IMR-90 (cell line): ENCODE data around the gene DMRTC2. TPM values are rescaled to one million over a fixed set of nuclear protein-coding genes. Genes with fewer than 3 reads are reported as not detected.

ENCODE experiments used
- ATAC-seq: fragments of 200-7000 bp; cut with Tn5 transposase; 2 replicates; pipeline ENCODE4 v1.9.1; 2020; ENCODE audit warnings: low read depth, mild to moderate bottlenecking, moderate library complexity
- BruUV-seq: library from RNA; stranded (reverse); fragments of 400-500 nt; replicated peaks from 2 replicates; lab custom pipeline; 2021; lab: Mats Ljungman, UMichigan
- CTCF ChIA-PET: fragments of 300-600 bp; formaldehyde crosslinking; extraction: SDS; loops from one replicate; lab custom pipeline; 2021; ENCODE audit warnings: antibody characterized with exemption; lab: Yijun Ruan, JAX
- POLR2A ChIA-PET: fragments of 300-600 bp; sonication (Branson Sonifier 250); formaldehyde crosslinking; loops from one replicate; lab custom pipeline; 2022; ENCODE audit warnings: antibody characterized with exemption; ENCODE audit not compliant: unreplicated experiment; lab: Charles Lee
- DNase-seq: peaks from one replicate; pipeline ENCODE4 v3.0.0; 2013
- H2AFZ ChIP-seq: replicated peaks from 2 replicates; pipeline ENCODE3; 2013; ENCODE audit warnings: low read length, mild to moderate bottlenecking; ENCODE audit not compliant: poor library complexity
- H2AK5ac ChIP-seq: 2 replicates; pipeline ENCODE4 v1.6.1; 2013; ENCODE audit warnings: low read depth, low read length, inconsistent platforms
- H2AK9ac ChIP-seq: replicated peaks from 2 replicates; pipeline ENCODE3; 2013; ENCODE audit warnings: mild to moderate bottlenecking, low read depth, low read length, moderate library complexity; ENCODE audit not compliant: poor library complexity
- H2BK120ac ChIP-seq: 2 replicates; pipeline ENCODE4 v1.6.1; 2013; ENCODE audit warnings: low read depth, low read length, inconsistent platforms
- H2BK15ac ChIP-seq: 3 replicates; pipeline ENCODE4 v1.6.1; 2013; ENCODE audit warnings: low read depth, low read length, inconsistent platforms
- H2BK20ac ChIP-seq: 2 replicates; pipeline ENCODE4 v1.6.1; 2013; ENCODE audit warnings: low read depth, mild to moderate bottlenecking, inconsistent platforms, low read length, moderate library complexity
- H2BK5ac ChIP-seq: 2 replicates; pipeline ENCODE4 v1.6.1; 2013; ENCODE audit warnings: mild to moderate bottlenecking, low read depth, low read length, inconsistent platforms; ENCODE audit not compliant: poor library complexity, severe bottlenecking
- H3K14ac ChIP-seq: replicated peaks from 2 replicates; pipeline ENCODE4 v1.6.1; 2013; ENCODE audit warnings: low read depth, low read length, inconsistent platforms
- H3K18ac ChIP-seq: 2 replicates; pipeline ENCODE4 v1.6.1; 2013; ENCODE audit warnings: low read depth, low read length, control low read depth
- H3K23ac ChIP-seq: 2 replicates; pipeline ENCODE4 v1.6.1; 2013; ENCODE audit warnings: low read depth, low read length, inconsistent platforms
- H3K27ac ChIP-seq: 2 replicates; pipeline ENCODE4 v1.5.1; 2013; ENCODE audit warnings: mild to moderate bottlenecking, control low read depth, low read length; ENCODE audit not compliant: insufficient read depth
- H3K27me3 ChIP-seq: 2 replicates; pipeline ENCODE4 v1.6.1; 2013; ENCODE audit warnings: low read length; ENCODE audit not compliant: control insufficient read depth, insufficient read depth
- H3K36me3 ChIP-seq: 2 replicates; pipeline ENCODE4 v1.6.1; 2013; ENCODE audit warnings: low read length, mixed read lengths; ENCODE audit not compliant: control insufficient read depth, insufficient read depth
- H3K4ac ChIP-seq: 2 replicates; pipeline ENCODE4 v1.6.1; 2013; ENCODE audit warnings: low read depth, low read length, inconsistent platforms
- H3K4me1 ChIP-seq: 2 replicates; pipeline ENCODE4 v1.6.1; 2013; ENCODE audit warnings: low read length, mixed read lengths; ENCODE audit not compliant: control insufficient read depth, insufficient read depth
- H3K4me2 ChIP-seq: 2 replicates; pipeline ENCODE4 v1.6.1; 2013; ENCODE audit warnings: low read depth, mild to moderate bottlenecking, control low read depth, low read length, moderate library complexity
- H3K4me3 ChIP-seq: 2 replicates; pipeline ENCODE4 v1.5.1; 2013; ENCODE audit warnings: low read depth, mild to moderate bottlenecking, control low read depth, low read length, moderate library complexity; ENCODE audit not compliant: insufficient read depth
- H3K56ac ChIP-seq: 2 replicates; pipeline ENCODE4 v1.6.1; 2013; ENCODE audit warnings: low read length, inconsistent platforms; ENCODE audit not compliant: insufficient read depth; ENCODE audit errors: extremely low read depth
- H3K79me1 ChIP-seq, 2 experiments: 2 replicates each; pipeline ENCODE4 v1.6.1; 2013; ENCODE audit warnings: low read length in 2 of 2, inconsistent platforms in 1 of 2, low read depth in 1 of 2
- H3K9ac ChIP-seq: 2 replicates; pipeline ENCODE4 v1.6.1; 2013; ENCODE audit warnings: low read depth, low read length, control low read depth
- H3K9me1 ChIP-seq: 2 replicates; pipeline ENCODE4 v1.6.1; 2013; ENCODE audit warnings: low read length, inconsistent platforms; ENCODE audit not compliant: insufficient read depth
- H3K9me3 ChIP-seq: 2 replicates; pipeline ENCODE4 v1.6.1; 2013; ENCODE audit warnings: low read length; ENCODE audit not compliant: control insufficient read depth, insufficient read depth
- H4K20me1 ChIP-seq: 2 replicates; pipeline ENCODE4 v1.6.1; 2013; ENCODE audit warnings: low read length, inconsistent platforms; ENCODE audit not compliant: insufficient read depth
- H4K5ac ChIP-seq: 2 replicates; pipeline ENCODE4 v1.6.1; 2013; ENCODE audit warnings: mild to moderate bottlenecking, low read depth, low read length, control low read depth
- H4K8ac ChIP-seq, 2 experiments: 2 replicates each; pipeline ENCODE4 v1.6.1; 2013; ENCODE audit warnings: low read depth in 2 of 2, low read length in 2 of 2, control low read depth in 1 of 2, inconsistent platforms in 1 of 2
- H4K91ac ChIP-seq: 2 replicates; pipeline ENCODE4 v1.6.1; 2013; ENCODE audit warnings: low read depth, low read length, inconsistent platforms; ENCODE audit not compliant: insufficient read depth
- CTCF ChIP-seq: conservative IDR thresholded peaks from 2 replicates; pipeline ENCODE4 v1.5.1; 2012; ENCODE audit warnings: mild to moderate bottlenecking, low read depth, low read length, improper control_type of control experiment
- RAD21 ChIP-seq: IDR thresholded peaks from 2 replicates; pipeline ENCODE4 v1.6.1; 2012; ENCODE audit warnings: low read length, improper control_type of control experiment
- WGBS, 2 experiments: methylation state at CpG; one replicate each; pipeline versions ENCODE4 v1.1.5 to v1.1.7; 2013; ENCODE audit warnings: missing lambda C conversion rate in 2 of 2; ENCODE audit not compliant: insufficient read length in 1 of 2; ENCODE audit errors: extremely low coverage in 2 of 2; 5-methylcytosine and 5-hydroxymethylcytosine counted together
- dilution Hi-C: fragments of 300-500 bp; cut with HindIII; formaldehyde crosslinking; loops from one replicate; pipeline ENCODE4 v1.14.3; 2018; ENCODE audit warnings: low sequenced_read_pairs; ENCODE audit not compliant: unreplicated experiment
- in situ Hi-C: fragments of 300-500 bp; cut with MboI; formaldehyde crosslinking; loops from 3 replicates; pipeline ENCODE4 v1.14.3; 2019; ENCODE audit warnings: low sequenced_read_pairs, inconsistent platforms, mixed read lengths
- intact Hi-C: fragments of 100-400 bp; cut with micrococcal nuclease; formaldehyde crosslinking; loops from 2 replicates; pipeline ENCODE4 v1.10.0; 2022
- polyA plus RNA-seq, 3 experiments: library from polyadenylated mRNA; depleted of rRNA; stranded (reverse); fragments of >200 nt; gene quantifications; 2 replicates each; pipeline ENCODE4 v1.2.3, GENCODE V29; 2012; ENCODE audit warnings: low replicate concordance in 1 of 3
- total RNA-seq: library from RNA; depleted of rRNA; stranded (reverse); fragments of >200 nt; gene quantifications from 2 replicates; pipeline ENCODE4 v1.2.3, GENCODE V29; 2012

The DMRTC2 gene
- total and polyA plus RNA-seq, 2 of the 4 experiments (the other 2 are of a cell fraction): not detected

DNA sequence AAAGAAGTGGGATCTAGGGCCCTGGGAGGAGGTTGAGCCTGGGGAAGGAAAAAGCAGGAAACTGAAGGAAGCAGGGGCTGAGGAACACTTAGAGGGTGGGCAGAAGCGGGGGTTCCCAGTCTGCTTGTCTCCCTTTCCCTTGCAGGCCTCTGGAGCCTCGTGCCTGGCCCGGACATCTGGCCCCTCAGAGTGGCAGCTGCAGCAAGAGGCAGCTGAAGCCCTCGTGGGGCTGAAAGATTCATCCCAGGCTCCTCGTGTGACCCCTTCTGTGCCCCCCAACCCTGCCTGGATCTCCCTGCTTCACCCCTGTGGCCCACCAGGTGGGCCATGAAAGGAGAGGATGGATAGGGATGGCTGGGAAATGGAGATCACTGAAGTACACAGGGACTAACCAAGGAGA lies 5.5 kb downstream of the DMRTC2 start:
- BruUV-seq: no TSS peak
- WGBS, 2 experiments: 51% methylated on average over 2 of the region's 5 CpGs; no CpG with 5 or more reads in 1 of the 2 experiments
- dilution Hi-C loops: no loop called here

More for the DNA sequence above, 5.5 kb downstream of the DMRTC2 start:
- Histone ChIP-seq H3K9ac (no peak overlapping the region), H2AFZ (no peak overlapping the region), H4K91ac (no peak overlapping the region), H3K9me1 (no peaks in the 10 kb centered on the region), H3K36me3 (no peaks in the 10 kb centered on the region), H2BK20ac (no peak overlapping the region), H2BK5ac (no peak overlapping the region), H2AK5ac (no peak overlapping the region), H4K8ac (no peak overlapping the region), H3K4me3 (no peak overlapping the region), H3K79me1 (no peaks in the 10 kb centered on the region), H2BK120ac (no peak overlapping the region), H3K4me1 (no peaks in the 10 kb centered on the region), H4K20me1 (no peaks in the 10 kb centered on the region), H3K4me2 (no peak overlapping the region), H3K27me3 (peaks cover 51% of the 10 kb centered on the region), H3K23ac (no peak overlapping the region), H2AK9ac (no peak overlapping the region), H3K56ac (no peak overlapping the region), H3K4ac (no peak overlapping the region), H2BK15ac (no peak overlapping the region), H3K14ac (no peak overlapping the region), H3K27ac (no peak overlapping the region), H3K18ac (no peak overlapping the region), H3K9me3 (no peaks in the 10 kb centered on the region), H4K5ac (no peak overlapping the region)
- intact Hi-C loops (no loop called here), in situ Hi-C loops (no loop called here)
- ChIA-PET CTCF (interaction anchor here (0.6 kb wide), 1 partner anchor 11 kb away, joined by 6 read pairs; no protein-coding TSS in a partner anchor), POLR2A (no interaction called here)
- TF ChIP-seq RAD21: no peak
- TF ChIP-seq CTCF: no peak
- DNase-seq (no peak), ATAC-seq (no peak)
